SK-N-SH (cell line): ENCODE measurements around the gene CACNA1H. TPM values are rescaled to one million over a fixed set of nuclear protein-coding genes. Genes with fewer than 3 reads are reported as not detected.

Experiments
- CTCF ChIA-PET: fragments of 300-600, 350-600 bp; formaldehyde crosslinking; extraction: SDS; loops from one replicate; lab custom pipeline; 2021; lab: Yijun Ruan, JAX
- POLR2A ChIA-PET: fragments of 350-600 bp; sonication (Branson Sonifier 250); formaldehyde crosslinking; extraction: SDS; loops from one replicate; lab custom pipeline; 2020; ENCODE audit warnings: antibody characterized with exemption, inconsistent platforms; lab: Yijun Ruan, JAX
- DNase-seq: peaks from one replicate; pipeline ENCODE4 v3.0.0; 2012
- H2AFZ ChIP-seq: fragments of 200-600 bp; sonication (generic); 2 replicates; pipeline ENCODE4 v1.8.1; 2016; ENCODE audit warnings: antibody characterized with exemption, mild to moderate bottlenecking, low read depth
- H3F3A ChIP-seq: fragments of 200-600 bp; sonication (generic); replicated peaks from 2 replicates; pipeline ENCODE3; 2016; ENCODE audit warnings: antibody characterized with exemption, mild to moderate bottlenecking; ENCODE audit not compliant: insufficient read depth
- H3K27ac ChIP-seq, 2 experiments: fragments of 200-500 bp in 1 of 2; fragments of 200-600 bp in 1 of 2; sonication (Bioruptor generic) in 1 of 2; sonication (generic), shearing (Covaris generic) in 1 of 2; 2 replicates each; pipeline versions ENCODE4 v1.5.1 to v1.6.1; 2014 to 2016; ENCODE audit warnings: low read depth in 2 of 2, inconsistent platforms in 1 of 2, low read length in 1 of 2, mild to moderate bottlenecking in 1 of 2, mixed read lengths in 1 of 2
- H3K27me3 ChIP-seq: fragments of 200-600 bp; sonication (generic), shearing (Covaris generic); 2 replicates; pipeline ENCODE4 v1.6.1; 2016; ENCODE audit warnings: mixed run types; ENCODE audit not compliant: insufficient read depth
- H3K36me3 ChIP-seq, 2 experiments: fragments of 200-500 bp in 1 of 2; fragments of 200-600 bp in 1 of 2; sonication (Bioruptor generic) in 1 of 2; sonication (generic) in 1 of 2; replicated peaks in 1 of 2; 2 replicates each; pipeline versions ENCODE3 to v1.5.1; 2014 to 2016; ENCODE audit warnings: low read length in 1 of 2, mild to moderate bottlenecking in 1 of 2; ENCODE audit not compliant: insufficient read depth in 2 of 2, control insufficient read depth in 1 of 2
- H3K4me1 ChIP-seq, 2 experiments: fragments of 200-500 bp in 1 of 2; fragments of 200-600 bp in 1 of 2; sonication (Bioruptor generic) in 1 of 2; sonication (generic), shearing (Covaris generic) in 1 of 2; 2 replicates each; pipeline versions ENCODE4 v1.5.1 to v1.6.1; 2014 to 2016; ENCODE audit warnings: low read depth in 1 of 2, low read length in 1 of 2, mixed run types in 1 of 2; ENCODE audit not compliant: insufficient read depth in 2 of 2, control insufficient read depth in 1 of 2
- H3K4me2 ChIP-seq: fragments of 200-600 bp; sonication (generic), shearing (Covaris generic); 2 replicates; pipeline ENCODE4 v1.6.1; 2017; ENCODE audit warnings: mixed run types
- H3K4me3 ChIP-seq, 2 experiments: fragments of 200-500 bp in 1 of 2; fragments of 200-600 bp in 1 of 2; sonication (Bioruptor generic) in 1 of 2; sonication (generic), shearing (Covaris generic) in 1 of 2; 2 replicates each; pipeline versions ENCODE4 v1.5.1 to v1.8.1; 2014 to 2016; ENCODE audit warnings: low read depth in 2 of 2, inconsistent platforms in 1 of 2, low read length in 1 of 2, mild to moderate bottlenecking in 1 of 2, mixed read lengths in 1 of 2, moderate library complexity in 1 of 2
- H3K79me2 ChIP-seq: fragments of 200-600 bp; sonication (generic); 2 replicates; pipeline ENCODE4 v1.8.1; 2017; ENCODE audit warnings: mild to moderate bottlenecking; ENCODE audit not compliant: insufficient read depth
- H3K9ac ChIP-seq: fragments of 200-600 bp; sonication (generic); 2 replicates; pipeline ENCODE4 v1.6.1; 2017; ENCODE audit warnings: mixed run types
- H3K9me2 ChIP-seq: fragments of 200-600 bp; sonication (generic); 2 replicates; pipeline ENCODE4 v1.6.1; 2017; ENCODE audit warnings: mixed run types
- H3K9me3 ChIP-seq: fragments of 200-600 bp; sonication (generic); 2 replicates; pipeline ENCODE4 v1.6.1; 2017; ENCODE audit warnings: mixed run types, mild to moderate bottlenecking, moderate library complexity
- H4K20me1 ChIP-seq: fragments of 200-600 bp; sonication (generic); 2 replicates; pipeline ENCODE4 v1.6.1; 2017; ENCODE audit warnings: mild to moderate bottlenecking, mixed run types; ENCODE audit not compliant: insufficient read depth
- CHD2 ChIP-seq: fragments of 150-350 bp; IDR thresholded peaks from 2 replicates; pipeline ENCODE4 v1.6.1; 2018; ENCODE audit warnings: low read length; ENCODE audit not compliant: partially characterized antibody
- ELF1 ChIP-seq: IDR thresholded peaks from 2 replicates; pipeline ENCODE4 v1.4.0; 2012
- FOSL2 ChIP-seq: IDR thresholded peaks from 2 replicates; pipeline ENCODE4 v1.4.0; 2012; ENCODE audit warnings: low read depth, mild to moderate bottlenecking, moderate library complexity, borderline replicate concordance
- FOXM1 ChIP-seq: IDR thresholded peaks from 2 replicates; pipeline ENCODE4 v1.4.0; 2012; ENCODE audit warnings: low read depth, mild to moderate bottlenecking
- JUND ChIP-seq: IDR thresholded peaks from 2 replicates; pipeline ENCODE4 v1.4.0; 2012
- MEF2A ChIP-seq: IDR thresholded peaks from 2 replicates; pipeline ENCODE4 v1.4.0; 2012; ENCODE audit warnings: low read depth, borderline replicate concordance
- MXI1 ChIP-seq: IDR thresholded peaks from 2 replicates; pipeline ENCODE4 v1.6.1; 2012; ENCODE audit warnings: mild to moderate bottlenecking, low read depth, low read length, improper control_type of control experiment
- POLR2AphosphoS5 ChIP-seq: IDR thresholded peaks from 2 replicates; pipeline ENCODE4 v1.6.1; 2012; ENCODE audit warnings: low read depth, low read length
- RCOR1 ChIP-seq: fragments of 150-350 bp; IDR thresholded peaks from 2 replicates; pipeline ENCODE4 v1.6.1; 2017; ENCODE audit warnings: antibody characterized with exemption, low read length
- RXRA ChIP-seq: IDR thresholded peaks from 2 replicates; pipeline ENCODE4 v1.4.0; 2012; ENCODE audit warnings: low read depth, mild to moderate bottlenecking, borderline replicate concordance
- SMC3 ChIP-seq: IDR thresholded peaks from 2 replicates; pipeline ENCODE4 v1.6.1; 2012; ENCODE audit warnings: low read depth, low read length, improper control_type of control experiment
- TAF1 ChIP-seq: IDR thresholded peaks from 2 replicates; pipeline ENCODE4 v1.6.1; 2012; ENCODE audit warnings: low read depth, mild to moderate bottlenecking, low read length, moderate library complexity, borderline replicate concordance
- TCF12 ChIP-seq: IDR thresholded peaks from 2 replicates; pipeline ENCODE4 v1.4.0; 2012
- TEAD4 ChIP-seq: IDR thresholded peaks from 2 replicates; pipeline ENCODE4 v1.4.0; 2012; ENCODE audit warnings: mild to moderate bottlenecking, borderline replicate concordance; ENCODE audit not compliant: insufficient read depth
- USF1 ChIP-seq: IDR thresholded peaks from 2 replicates; pipeline ENCODE4 v1.4.0; 2012; ENCODE audit warnings: low read depth, borderline replicate concordance
- USF2 ChIP-seq: fragments of 150-350 bp; IDR thresholded peaks from 2 replicates; pipeline ENCODE4 v1.6.1; 2017; ENCODE audit warnings: antibody characterized with exemption, low read length, low read depth, borderline replicate concordance
- YY1 ChIP-seq: IDR thresholded peaks from 2 replicates; pipeline ENCODE4 v1.4.0; 2012; ENCODE audit warnings: low read depth, mild to moderate bottlenecking
- WGBS: methylation state at CpG from one replicate; pipeline ENCODE4 v1.1.6; 2017; ENCODE audit warnings: low lambda C conversion rate; 5-methylcytosine and 5-hydroxymethylcytosine counted together
- polyA plus RNA-seq, 3 experiments: library from polyadenylated mRNA; depleted of rRNA; stranded (reverse); fragments of >200 nt; gene quantifications; 2 replicates each; pipeline ENCODE4 v1.2.3, GENCODE V29; 2012
- TF ChIP-seq, protein P1 (sequence below): IDR thresholded peaks from 2 replicates; pipeline ENCODE4; 2012
- TF ChIP-seq, protein P2 (sequence below): fragments of 200-600 bp; sonication (generic); IDR thresholded peaks from 2 replicates; pipeline ENCODE4 v1.6.1; 2017; ENCODE audit warnings: antibody characterized with exemption, mild to moderate bottlenecking, moderate library complexity

CACNA1H gene
- polyA plus RNA-seq, 1 of the 3 experiments (the other 2 are of a cell fraction), result not detected

- Histone ChIP-seq H3F3A (no peaks in the 10 kb centered on the region), H3K9ac (no peak overlapping the region), H3K79me2 (no peaks in the 10 kb centered on the region), H2AFZ (no peak overlapping the region), H4K20me1 (no peaks in the 10 kb centered on the region), H3K36me3 (no peaks in the 10 kb centered on the region), H3K9me2 (no peaks in the 10 kb centered on the region), H3K4me3 (no peak overlapping the region), H3K4me2 (no peak overlapping the region), H3K27me3 (peaks cover 79% of the 10 kb centered on the region), H3K4me1 (no peaks in the 10 kb centered on the region), H3K27ac (no peak overlapping the region), H3K9me3 (no peaks in the 10 kb centered on the region)
- no peak for DNase-seq
- ChIA-PET CTCF (interaction anchor here (1.3 to 1.9 kb wide), 2 partner anchors 70 to 90 kb away, joined by 3 to 4 read pairs; no protein-coding TSS in a partner anchor), POLR2A (no interaction called here)
- WGBS, result 28% methylated on average over 20 of the region's 46 CpGs
- TF ChIP-seq FOSL2, result no peak
- no peak for TF ChIP-seq TAF1
- TF ChIP-seq TCF12, result no peak
Measured at GRCh38 chr16:1144476-1145382, 8.2 kb upstream of the CACNA1H start.

DNA sequence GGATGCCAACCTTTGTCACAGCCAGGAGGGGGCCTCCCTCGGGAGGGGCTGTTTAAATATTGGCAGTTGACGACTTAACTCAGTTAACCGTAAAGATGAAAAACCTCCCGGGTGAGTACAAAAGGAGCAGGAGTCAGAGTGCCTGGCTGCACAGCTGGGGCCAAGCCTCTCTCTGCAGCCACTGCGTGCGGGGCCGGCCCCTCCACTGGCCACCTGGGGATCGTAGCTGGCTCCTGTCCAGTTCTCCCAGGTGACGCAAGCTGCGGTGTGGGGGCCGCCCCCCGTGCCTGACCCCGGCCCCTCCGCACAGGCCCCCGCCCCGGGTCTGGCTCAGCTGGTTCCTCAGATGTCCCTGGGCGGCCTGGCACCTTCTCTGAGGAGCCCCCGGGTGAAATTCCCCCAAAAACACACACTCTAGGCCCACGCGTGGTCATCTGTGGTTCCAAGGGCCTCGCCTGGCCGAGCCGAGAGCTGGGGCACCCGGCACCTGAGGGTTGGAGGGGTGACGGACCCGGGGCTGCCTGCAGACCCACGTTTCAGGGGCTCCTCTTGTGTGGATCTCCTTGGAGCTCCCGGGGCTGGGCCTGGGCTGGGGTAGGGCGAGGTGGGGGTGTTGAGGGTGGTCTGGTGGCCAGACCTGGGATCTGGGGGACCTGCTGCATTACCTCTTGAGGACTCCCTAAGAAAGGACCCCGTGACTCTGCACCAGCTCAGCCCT lies 7.4 kb upstream of the CACNA1H start:
- Histone ChIP-seq H4K20me1 (no peaks in the 10 kb centered on the region), H3K4me1 (no peaks in the 10 kb centered on the region), H3K4me3 (no peak overlapping the region), H3K9me3 (no peaks in the 10 kb centered on the region), H3F3A (peaks cover 5% of the 10 kb centered on the region), H3K27ac (no peak overlapping the region), H3K4me2 (no peak overlapping the region), H3K27me3 (peaks cover 79% of the 10 kb centered on the region), H2AFZ (no peak overlapping the region), H3K9ac (no peak overlapping the region), H3K9me2 (no peaks in the 10 kb centered on the region), H3K36me3 (no peaks in the 10 kb centered on the region), H3K79me2 (no peaks in the 10 kb centered on the region)
- DNase-seq, result no peak
- TF ChIP-seq, protein P1, sequence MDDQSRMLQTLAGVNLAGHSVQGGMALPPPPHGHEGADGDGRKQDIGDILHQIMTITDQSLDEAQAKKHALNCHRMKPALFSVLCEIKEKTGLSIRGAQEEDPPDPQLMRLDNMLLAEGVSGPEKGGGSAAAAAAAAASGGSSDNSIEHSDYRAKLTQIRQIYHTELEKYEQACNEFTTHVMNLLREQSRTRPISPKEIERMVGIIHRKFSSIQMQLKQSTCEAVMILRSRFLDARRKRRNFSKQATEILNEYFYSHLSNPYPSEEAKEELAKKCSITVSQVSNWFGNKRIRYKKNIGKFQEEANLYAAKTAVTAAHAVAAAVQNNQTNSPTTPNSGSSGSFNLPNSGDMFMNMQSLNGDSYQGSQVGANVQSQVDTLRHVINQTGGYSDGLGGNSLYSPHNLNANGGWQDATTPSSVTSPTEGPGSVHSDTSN, result no peak
- TF ChIP-seq RXRA, result no peak
- TF ChIP-seq, protein P2, sequence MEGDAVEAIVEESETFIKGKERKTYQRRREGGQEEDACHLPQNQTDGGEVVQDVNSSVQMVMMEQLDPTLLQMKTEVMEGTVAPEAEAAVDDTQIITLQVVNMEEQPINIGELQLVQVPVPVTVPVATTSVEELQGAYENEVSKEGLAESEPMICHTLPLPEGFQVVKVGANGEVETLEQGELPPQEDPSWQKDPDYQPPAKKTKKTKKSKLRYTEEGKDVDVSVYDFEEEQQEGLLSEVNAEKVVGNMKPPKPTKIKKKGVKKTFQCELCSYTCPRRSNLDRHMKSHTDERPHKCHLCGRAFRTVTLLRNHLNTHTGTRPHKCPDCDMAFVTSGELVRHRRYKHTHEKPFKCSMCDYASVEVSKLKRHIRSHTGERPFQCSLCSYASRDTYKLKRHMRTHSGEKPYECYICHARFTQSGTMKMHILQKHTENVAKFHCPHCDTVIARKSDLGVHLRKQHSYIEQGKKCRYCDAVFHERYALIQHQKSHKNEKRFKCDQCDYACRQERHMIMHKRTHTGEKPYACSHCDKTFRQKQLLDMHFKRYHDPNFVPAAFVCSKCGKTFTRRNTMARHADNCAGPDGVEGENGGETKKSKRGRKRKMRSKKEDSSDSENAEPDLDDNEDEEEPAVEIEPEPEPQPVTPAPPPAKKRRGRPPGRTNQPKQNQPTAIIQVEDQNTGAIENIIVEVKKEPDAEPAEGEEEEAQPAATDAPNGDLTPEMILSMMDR, result no peak
- no peak for TF ChIP-seq FOSL2
- no peak for TF ChIP-seq POLR2AphosphoS5
- TF ChIP-seq MEF2A, result no peak
- TF ChIP-seq USF2, result no peak
- no peak for TF ChIP-seq RCOR1
- TF ChIP-seq USF1, result no peak
- no peak for TF ChIP-seq TCF12
- TF ChIP-seq JUND, result no peak
- TF ChIP-seq ELF1, result no peak
- TF ChIP-seq CHD2, result no peak
- TF ChIP-seq FOXM1, result no peak
- no peak for TF ChIP-seq TEAD4
- no peak for TF ChIP-seq YY1
- TF ChIP-seq MXI1, result no peak
- TF ChIP-seq TAF1, result no peak
- no peak for TF ChIP-seq SMC3
- ChIA-PET POLR2A (no interaction called here), CTCF (interaction anchor here (0.9 to 1.9 kb wide), 3 partner anchors 16 to 91 kb away, joined by 3 to 4 read pairs (median 3); no protein-coding TSS in a partner anchor)
- WGBS, result 18% methylated on average over 21 of the region's 30 CpGs
